H9 (cell line): ENCODE data around the gene YDJC. TPM values are rescaled to one million over a fixed set of nuclear protein-coding genes. Genes with fewer than 3 reads are reported as not detected.

ENCODE experiments used
- DNase-seq: peaks from one replicate; pipeline ENCODE4 v3.0.0-alpha.2; 2017
- H2AFZ ChIP-seq: one replicate; pipeline ENCODE4 v1.6.1; 2013; ENCODE audit warnings: mild to moderate bottlenecking, low read length, control low read depth, moderate library complexity
- H2AK5ac ChIP-seq: 2 replicates; pipeline ENCODE4 v1.6.1; 2013; ENCODE audit warnings: low read length, control low read depth, mixed read lengths; ENCODE audit not compliant: insufficient read length
- H2BK120ac ChIP-seq: one replicate; pipeline ENCODE4 v1.6.1; 2013; ENCODE audit warnings: low read depth, mild to moderate bottlenecking, low read length, control low read depth, inconsistent platforms; ENCODE audit not compliant: poor library complexity, severe bottlenecking
- H2BK12ac ChIP-seq: 2 replicates; pipeline ENCODE4 v1.6.1; 2013; ENCODE audit warnings: low read length, control low read depth, mixed read lengths, low read depth; ENCODE audit not compliant: insufficient read length
- H2BK15ac ChIP-seq: 2 replicates; pipeline ENCODE4 v1.6.1; 2013; ENCODE audit warnings: low read depth, low read length, control low read depth
- H2BK20ac ChIP-seq: one replicate; pipeline ENCODE4 v1.6.1; 2013; ENCODE audit warnings: low read depth, mild to moderate bottlenecking, low read length, control low read depth, inconsistent platforms; ENCODE audit not compliant: poor library complexity, severe bottlenecking
- H2BK5ac ChIP-seq: 2 replicates; pipeline ENCODE4 v1.6.1; 2013; ENCODE audit warnings: low read length, control low read depth, mixed read lengths; ENCODE audit not compliant: insufficient read length
- H3K14ac ChIP-seq: 2 replicates; pipeline ENCODE4 v1.6.1; 2013; ENCODE audit warnings: low read length, control low read depth; ENCODE audit not compliant: insufficient read depth
- H3K18ac ChIP-seq: 2 replicates; pipeline ENCODE4 v1.6.1; 2013; ENCODE audit warnings: low read depth, mild to moderate bottlenecking, mixed read lengths, low read length, control low read depth; ENCODE audit not compliant: insufficient read length
- H3K23ac ChIP-seq: 2 replicates; pipeline ENCODE4 v1.6.1; 2013; ENCODE audit warnings: low read length, control low read depth, mixed read lengths, low read depth; ENCODE audit not compliant: insufficient read length
- H3K23me2 ChIP-seq: 2 replicates; pipeline ENCODE4 v1.6.1; 2013; ENCODE audit warnings: low read depth, mild to moderate bottlenecking, mixed read lengths, low read length, control low read depth; ENCODE audit not compliant: insufficient read length, poor library complexity, severe bottlenecking
- H3K27ac ChIP-seq: 2 replicates; pipeline ENCODE4 v1.5.1; 2013; ENCODE audit warnings: low read length, control low read depth, mixed read lengths, low read depth; ENCODE audit not compliant: insufficient read length
- H3K27me3 ChIP-seq: 2 replicates; pipeline ENCODE4 v1.6.1; 2013; ENCODE audit warnings: low read length, control low read depth, inconsistent platforms; ENCODE audit not compliant: insufficient read depth
- H3K4ac ChIP-seq: 2 replicates; pipeline ENCODE4 v1.6.1; 2013; ENCODE audit warnings: low read depth, mild to moderate bottlenecking, control low read depth, inconsistent platforms, low read length, moderate library complexity
- H3K4me1 ChIP-seq: 2 replicates; pipeline ENCODE4 v1.6.1; 2013; ENCODE audit warnings: low read length, control low read depth, inconsistent platforms; ENCODE audit not compliant: insufficient read depth
- H3K4me2 ChIP-seq: 2 replicates; pipeline ENCODE4 v1.6.1; 2013; ENCODE audit warnings: low read length, control low read depth, mixed read lengths; ENCODE audit not compliant: insufficient read length, insufficient read depth
- H3K56ac ChIP-seq: 2 replicates; pipeline ENCODE4 v1.6.1; 2013; ENCODE audit warnings: low read depth, mild to moderate bottlenecking, mixed read lengths, low read length, control low read depth; ENCODE audit not compliant: insufficient read length
- H3K79me1 ChIP-seq: 2 replicates; pipeline ENCODE4 v1.6.1; 2013; ENCODE audit warnings: low read depth, mild to moderate bottlenecking, moderate library complexity, low read length, control low read depth, inconsistent platforms; ENCODE audit not compliant: insufficient read depth, poor library complexity, severe bottlenecking
- H3K79me2 ChIP-seq: 2 replicates; pipeline ENCODE4 v1.6.1; 2013; ENCODE audit warnings: low read length, control low read depth, inconsistent platforms; ENCODE audit not compliant: insufficient read depth
- H3K9ac ChIP-seq: 2 replicates; pipeline ENCODE4 v1.6.1; 2013; ENCODE audit warnings: low read length, control low read depth, mixed read lengths; ENCODE audit not compliant: insufficient read length; ENCODE audit errors: extremely low read depth
- H3K9me3 ChIP-seq: one replicate; pipeline ENCODE4 v1.6.1; 2013; ENCODE audit warnings: low read depth, low read length, inconsistent platforms; ENCODE audit not compliant: control insufficient read depth
- H3T11ph ChIP-seq: one replicate; pipeline ENCODE4 v1.6.1; 2013; ENCODE audit warnings: mild to moderate bottlenecking, low read length, control low read depth, inconsistent platforms
- H4K20me1 ChIP-seq: one replicate; pipeline ENCODE4 v1.6.1; 2013; ENCODE audit not compliant: control insufficient read depth, insufficient read length, insufficient read depth
- H4K5ac ChIP-seq: 2 replicates; pipeline ENCODE4 v1.6.1; 2013; ENCODE audit warnings: low read depth, mild to moderate bottlenecking, mixed read lengths, low read length, control low read depth; ENCODE audit not compliant: insufficient read length
- H4K8ac ChIP-seq: replicated peaks from 2 replicates; pipeline ENCODE4 v1.6.1; 2013; ENCODE audit warnings: low read length, control low read depth, mixed read lengths, low read depth; ENCODE audit not compliant: insufficient read length
- H4K91ac ChIP-seq: 2 replicates; pipeline ENCODE4 v1.6.1; 2013; ENCODE audit warnings: low read depth, mild to moderate bottlenecking, moderate library complexity, mixed read lengths, low read length, control low read depth; ENCODE audit not compliant: insufficient read length
- H3K27ac Mint-ChIP-seq, 3 experiments: 2 replicates in 2 of 3; 3 replicates in 1 of 3; pipeline ENCODE4 v1.8.0; 2020 to 2021; ENCODE audit warnings: mixed read lengths in 3 of 3, mild to moderate bottlenecking in 1 of 3, moderate library complexity in 1 of 3
- H3K27me3 Mint-ChIP-seq: 2 replicates; pipeline ENCODE4 v1.8.0; 2021; ENCODE audit warnings: low read depth, mild to moderate bottlenecking, moderate library complexity, mixed read lengths
- H3K36me3 Mint-ChIP-seq, 3 experiments: 2 replicates in 2 of 3; 3 replicates in 1 of 3; pipeline ENCODE4 v1.8.0; 2020 to 2021; ENCODE audit warnings: low read depth in 3 of 3, mixed read lengths in 3 of 3; ENCODE audit not compliant: insufficient read depth in 1 of 3
- H3K4me1 Mint-ChIP-seq, 2 experiments: 2 replicates each; pipeline ENCODE4 v1.8.0; 2020; ENCODE audit warnings: mixed read lengths in 2 of 2
- H3K4me3 Mint-ChIP-seq, 2 experiments: 2 replicates in 1 of 2; 3 replicates in 1 of 2; pipeline ENCODE4 v1.8.0; 2020 to 2021; ENCODE audit warnings: mild to moderate bottlenecking in 2 of 2, mixed read lengths in 2 of 2, moderate library complexity in 1 of 2
- H3K9me3 Mint-ChIP-seq, 2 experiments: 2 replicates in 1 of 2; 3 replicates in 1 of 2; pipeline ENCODE4 v1.8.0; 2020; ENCODE audit warnings: mild to moderate bottlenecking in 2 of 2, mixed read lengths in 2 of 2, moderate library complexity in 1 of 2
- WGBS: extraction: QIAGEN DNeasy Blood & Tissue Kit; methylation state at CpG from one replicate; pipeline ENCODE4 v1.1.7; 2013; ENCODE audit warnings: missing lambda C conversion rate, low lambda C conversion rate, mixed read lengths; ENCODE audit not compliant: insufficient read length; ENCODE audit errors: extremely low coverage; 5-methylcytosine and 5-hydroxymethylcytosine counted together
- total RNA-seq: library from RNA; stranded (reverse); gene quantifications from 2 replicates; pipeline ENCODE4 v1.2.1, GENCODE V29; 2021
- TF ChIP-seq, protein P1 (sequence below): fragments of 200-600 bp; sonication (generic); conservative IDR thresholded peaks from 3 replicates; pipeline ENCODE4 v1.8.0; 2021; ENCODE audit warnings: antibody characterized with exemption, mild to moderate bottlenecking

YDJC gene
- total RNA-seq, 1 experiment from 2014 or later: 30.2 TPM

DNA sequence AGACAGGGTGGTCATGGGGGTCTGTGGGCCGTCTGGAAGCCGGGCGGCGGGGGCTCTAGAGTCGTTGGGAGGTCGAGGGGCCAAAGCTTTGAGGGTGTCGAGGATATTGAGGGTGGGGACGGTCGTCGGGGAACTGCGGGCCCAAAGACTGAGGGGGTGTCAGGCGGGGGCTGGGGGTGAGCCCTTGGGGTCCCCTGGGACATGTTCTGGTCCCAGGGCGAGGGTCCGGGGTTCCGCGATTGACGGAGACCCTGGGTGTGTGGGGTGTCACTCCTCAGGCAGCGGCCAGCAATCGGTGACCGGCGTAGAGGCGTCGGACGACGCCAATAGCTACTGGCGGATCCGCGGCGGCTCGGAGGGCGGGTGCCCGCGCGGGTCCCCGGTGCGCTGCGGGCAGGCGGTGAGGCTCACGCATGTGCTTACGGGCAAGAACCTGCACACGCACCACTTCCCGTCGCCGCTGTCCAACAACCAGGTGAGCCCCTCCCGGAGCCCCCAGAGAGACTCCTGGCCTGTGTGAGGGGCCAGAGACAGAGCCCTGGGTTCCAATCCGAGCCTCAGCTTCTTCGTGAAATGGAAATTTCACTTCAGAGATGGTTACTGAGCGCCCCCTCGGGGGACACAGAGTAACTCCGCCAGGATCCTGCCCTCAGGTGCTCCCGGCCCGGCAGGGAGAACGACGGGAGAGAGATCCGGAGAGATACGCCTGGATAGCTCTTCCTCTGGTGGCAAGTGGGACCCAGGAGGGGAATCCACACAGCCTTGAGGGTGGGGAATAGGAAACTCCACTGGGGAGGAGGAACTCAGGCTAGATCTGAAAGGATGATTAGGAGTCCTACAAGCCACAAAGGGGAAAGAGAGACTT lies 13.0 kb upstream of the YDJC start:
- Histone ChIP-seq H3K14ac (0 out of 2 replicates have a peak overlapping the region, but pooled peaks have one; percentile 21), H2BK15ac (no peak overlapping the region), H4K5ac (no peak overlapping the region), H3K9ac (peak overlapping the region; percentile 41), H2BK120ac (no peak overlapping the region), H3K27me3 (no peaks in the 10 kb centered on the region), H3K4ac (no peak overlapping the region), H3K4me1 (peaks cover 2% of the 10 kb centered on the region; the same call in 1 of the 2 replicates), H3K4me2 (peak overlapping the region; percentile 57), H2BK20ac (no peak overlapping the region), H3K23ac (no peak overlapping the region), H3K27ac (no peak overlapping the region), H2AFZ (no peak overlapping the region), H3K9me3 (no peaks in the 10 kb centered on the region), H3T11ph (no peak overlapping the region), H3K23me2 (peaks cover 7% of the 10 kb centered on the region), H4K8ac (no peak overlapping the region), H2AK5ac (no peak overlapping the region), H3K18ac (no peak overlapping the region), H3K79me1 (no peaks in the 10 kb centered on the region), H2BK12ac (no peak overlapping the region), H2BK5ac (no peak overlapping the region), H3K79me2 (no peaks in the 10 kb centered on the region), H4K91ac (no peak overlapping the region), H4K20me1 (no peaks in the 10 kb centered on the region), H3K56ac (no peak overlapping the region)
- Mint-ChIP-seq H3K9me3 (no peaks in the 10 kb centered on the region), H3K27me3 (peaks cover 12% of the 10 kb centered on the region), H3K36me3 (peaks cover 10 to 25% (median 17%) of the 10 kb centered on the region in 3 experiments; a peak in 6 of 7 replicates), H3K4me1 (peaks cover 14 to 17% of the 10 kb centered on the region in 2 experiments), H3K4me3 (peak overlapping the region; percentile 78 to 89), H3K27ac (peak overlapping the region in 1 of 3 experiments; percentile 21; a peak in 3 of 7 replicates)
- TF ChIP-seq, protein P1, sequence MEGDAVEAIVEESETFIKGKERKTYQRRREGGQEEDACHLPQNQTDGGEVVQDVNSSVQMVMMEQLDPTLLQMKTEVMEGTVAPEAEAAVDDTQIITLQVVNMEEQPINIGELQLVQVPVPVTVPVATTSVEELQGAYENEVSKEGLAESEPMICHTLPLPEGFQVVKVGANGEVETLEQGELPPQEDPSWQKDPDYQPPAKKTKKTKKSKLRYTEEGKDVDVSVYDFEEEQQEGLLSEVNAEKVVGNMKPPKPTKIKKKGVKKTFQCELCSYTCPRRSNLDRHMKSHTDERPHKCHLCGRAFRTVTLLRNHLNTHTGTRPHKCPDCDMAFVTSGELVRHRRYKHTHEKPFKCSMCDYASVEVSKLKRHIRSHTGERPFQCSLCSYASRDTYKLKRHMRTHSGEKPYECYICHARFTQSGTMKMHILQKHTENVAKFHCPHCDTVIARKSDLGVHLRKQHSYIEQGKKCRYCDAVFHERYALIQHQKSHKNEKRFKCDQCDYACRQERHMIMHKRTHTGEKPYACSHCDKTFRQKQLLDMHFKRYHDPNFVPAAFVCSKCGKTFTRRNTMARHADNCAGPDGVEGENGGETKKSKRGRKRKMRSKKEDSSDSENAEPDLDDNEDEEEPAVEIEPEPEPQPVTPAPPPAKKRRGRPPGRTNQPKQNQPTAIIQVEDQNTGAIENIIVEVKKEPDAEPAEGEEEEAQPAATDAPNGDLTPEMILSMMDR: peak; percentile 73
- WGBS: no CpG with 5 or more reads among the region's 56 CpGs
- peak; percentile 80 for DNase-seq
